Tibial nerve (tissue), 4 donors: ENCODE results near the gene KCNQ1. TPM values are rescaled to one million over a fixed set of nuclear protein-coding genes. Genes with fewer than 3 reads are reported as not detected.
"Not testable (repeated sequence)": the region's sequence is repeated elsewhere in the genome, so short reads cannot be mapped to it uniquely, and the experiment has no call there.

Experiments used
- DNase-seq, 2 donors: peaks; one replicate each; pipeline ENCODE4 v3.0.0-alpha.2; 2019; ENCODE audit warnings: low spot score in 2 of 2
- H3K27ac ChIP-seq, 4 donors: fragments of 200-600 bp; sonication (generic) in 3 of 4; one replicate each; pipeline ENCODE4 v1.5.1; 2017 to 2019; ENCODE audit warnings: mild to moderate bottlenecking in 1 of 4
- H3K27me3 ChIP-seq, 2 donors: fragments of 200-600 bp; sonication (generic) in 1 of 2; one replicate each; pipeline versions ENCODE4 v1.5.1 to v1.6.0; 2017 to 2019
- H3K36me3 ChIP-seq, 3 donors: fragments of 200-600 bp; sonication (generic); one replicate each; pipeline ENCODE4 v1.5.1; 2018 to 2019
- H3K4me1 ChIP-seq, 4 donors: fragments of 200-600 bp; sonication (generic) in 3 of 4; one replicate each; pipeline ENCODE4 v1.5.1; 2017 to 2019
- H3K4me3 ChIP-seq, 4 donors: fragments of 200-600 bp; sonication (generic) in 3 of 4; one replicate each; pipeline ENCODE4 v1.5.1; 2017 to 2019; ENCODE audit warnings: mild to moderate bottlenecking in 1 of 4, moderate library complexity in 1 of 4
- H3K9me3 ChIP-seq, 4 donors: fragments of 200-600 bp; sonication (generic) in 3 of 4; one replicate each; pipeline ENCODE4 v1.5.1; 2017 to 2019
- EP300 ChIP-seq, 2 donors: sonication (generic); formaldehyde crosslinking; IDR thresholded peaks; one replicate each; pipeline ENCODE4 v1.6.1; 2017; ENCODE audit warnings: antibody characterized with exemption in 2 of 2, mild to moderate bottlenecking in 1 of 2
- POLR2A ChIP-seq, 2 donors: fragments of 450-650 bp; IDR thresholded peaks; one replicate each; pipeline ENCODE4 v1.6.1; 2017; ENCODE audit warnings: antibody characterized with exemption in 2 of 2, mild to moderate bottlenecking in 2 of 2, moderate library complexity in 2 of 2
- WGBS, 2 donors: methylation state at CpG; one replicate each; pipeline ENCODE4 v1.1.5; 2018; 5-methylcytosine and 5-hydroxymethylcytosine counted together
- total RNA-seq, 4 donors: library from RNA; depleted of rRNA; stranded (reverse); fragments of >200 nt; gene quantifications; one replicate each; pipeline ENCODE4 v1.1.0, GENCODE V29; 2016
- TF ChIP-seq, protein P1 (sequence below), 5 experiments: fragments of 200-600 bp in 3 of 5; fragments of 450-650 bp in 2 of 5; sonication (generic) in 3 of 5; IDR thresholded peaks; one replicate each; pipeline ENCODE4 v1.5.1; 2016 to 2019; ENCODE audit warnings: antibody characterized with exemption in 5 of 5, mild to moderate bottlenecking in 3 of 5, moderate library complexity in 2 of 5

KCNQ1 gene
- total RNA-seq, 4 donors from 2014 or later: 3.5 to 11.4 (median 7.5) TPM

DNA sequence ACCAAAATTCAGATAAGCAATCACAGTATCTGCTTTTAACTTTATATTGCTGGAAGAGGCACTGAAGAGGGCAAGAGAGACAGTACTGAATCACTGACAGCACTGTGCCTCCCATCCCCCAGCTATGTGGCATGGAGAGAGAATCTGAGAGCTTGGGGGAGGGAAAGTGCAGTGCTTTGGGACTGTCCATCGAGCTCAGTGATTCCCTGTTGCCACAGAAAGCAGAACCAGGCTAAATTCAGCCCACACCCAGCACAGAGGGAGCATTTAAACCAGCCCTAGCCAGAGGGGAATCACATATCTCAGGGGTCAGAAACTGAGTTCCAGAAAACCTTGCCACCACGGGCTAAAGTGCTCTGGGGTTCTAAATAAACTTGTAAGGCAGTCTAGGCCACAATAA is 44.3 kb downstream of the KCNQ1 start:
- TF ChIP-seq POLR2A (IDR thresholded peaks at IDR 0.05): no peak
- TF ChIP-seq EP300 (IDR thresholded peaks at IDR 0.05): no peak
- peaks cover 0 to 57% (median 6%) of the 10 kb centered on the region in 4 donors for H3K9me3 ChIP-seq
- no peaks in the 10 kb centered on the region for H3K4me1 ChIP-seq
- no peak overlapping the region for H3K27ac ChIP-seq
- H3K27me3 ChIP-seq: no peaks in the 10 kb centered on the region
- 33% methylated on average over 2 of the region's 2 CpGs for WGBS, 2 donors
- H3K36me3 ChIP-seq: no peaks in the 10 kb centered on the region
- H3K4me3 ChIP-seq: no peak overlapping the region
- no peak for DNase-seq

DNA sequence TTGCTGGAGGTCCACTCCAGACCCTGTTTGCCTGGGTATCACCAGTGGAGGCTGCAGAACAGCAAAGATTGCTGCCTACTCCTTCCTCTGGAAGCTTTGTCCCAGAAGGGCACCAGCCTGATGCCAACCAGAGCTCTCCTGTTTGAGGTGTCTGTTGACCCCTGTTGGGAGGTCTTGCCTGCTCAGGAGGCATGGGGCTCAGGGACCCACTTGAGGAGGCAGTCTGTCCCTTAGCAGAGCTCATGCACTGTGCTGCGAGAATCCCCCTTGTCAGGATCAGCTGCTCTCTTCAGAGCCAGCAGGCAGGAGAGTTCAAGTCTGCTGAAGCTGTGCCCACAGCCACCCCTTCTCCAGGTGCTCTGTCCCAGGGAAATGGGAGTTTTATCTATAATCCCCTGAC is 53.1 kb downstream of the KCNQ1 start:
- DNase-seq, H3K4me3 ChIP-seq, H3K4me1 ChIP-seq, H3K36me3 ChIP-seq, H3K27ac ChIP-seq, H3K27me3 ChIP-seq: not testable (repeated sequence)
- peaks cover 0 to 64% (median 1%) of the 10 kb centered on the region in 4 donors for H3K9me3 ChIP-seq
- 83 to 89% methylated on average over 1 of the region's 1 CpG for WGBS, 2 donors

DNA sequence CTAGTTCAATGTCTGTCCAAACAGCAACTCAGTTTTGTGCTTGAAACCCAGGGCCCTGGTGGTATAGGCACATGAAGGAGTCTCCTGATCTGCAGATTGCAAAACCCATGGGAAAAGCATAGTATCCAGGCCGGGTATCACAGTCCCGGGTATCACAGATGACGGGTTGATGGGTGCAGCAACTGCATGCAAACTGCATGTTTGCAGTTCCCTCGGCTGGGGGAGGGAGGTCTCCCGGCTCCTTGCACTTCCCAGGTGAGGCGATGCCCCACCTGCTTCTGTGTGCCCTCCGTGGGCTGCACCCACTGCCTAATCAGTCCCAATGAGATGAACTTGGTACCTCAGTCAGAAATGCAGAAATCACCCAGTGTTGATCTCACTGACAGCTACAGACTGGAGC is 53.9 kb downstream of the KCNQ1 start:
- Histone ChIP-seq H3K4me1 (no peaks in the 10 kb centered on the region), H3K4me3 (no peak overlapping the region), H3K36me3 (no peaks in the 10 kb centered on the region), H3K27ac (no peak overlapping the region), H3K27me3 (no peaks in the 10 kb centered on the region), H3K9me3 (peaks cover 0 to 59% (median 1%) of the 10 kb centered on the region in 4 donors)
- WGBS, 2 donors: 86 to 94% methylated on average over 6 to 7 of the region's 7 CpGs
- TF ChIP-seq EP300 (IDR thresholded peaks at IDR 0.05) (no peak), POLR2A (IDR thresholded peaks at IDR 0.05) (no peak)
- TF ChIP-seq, protein P1, sequence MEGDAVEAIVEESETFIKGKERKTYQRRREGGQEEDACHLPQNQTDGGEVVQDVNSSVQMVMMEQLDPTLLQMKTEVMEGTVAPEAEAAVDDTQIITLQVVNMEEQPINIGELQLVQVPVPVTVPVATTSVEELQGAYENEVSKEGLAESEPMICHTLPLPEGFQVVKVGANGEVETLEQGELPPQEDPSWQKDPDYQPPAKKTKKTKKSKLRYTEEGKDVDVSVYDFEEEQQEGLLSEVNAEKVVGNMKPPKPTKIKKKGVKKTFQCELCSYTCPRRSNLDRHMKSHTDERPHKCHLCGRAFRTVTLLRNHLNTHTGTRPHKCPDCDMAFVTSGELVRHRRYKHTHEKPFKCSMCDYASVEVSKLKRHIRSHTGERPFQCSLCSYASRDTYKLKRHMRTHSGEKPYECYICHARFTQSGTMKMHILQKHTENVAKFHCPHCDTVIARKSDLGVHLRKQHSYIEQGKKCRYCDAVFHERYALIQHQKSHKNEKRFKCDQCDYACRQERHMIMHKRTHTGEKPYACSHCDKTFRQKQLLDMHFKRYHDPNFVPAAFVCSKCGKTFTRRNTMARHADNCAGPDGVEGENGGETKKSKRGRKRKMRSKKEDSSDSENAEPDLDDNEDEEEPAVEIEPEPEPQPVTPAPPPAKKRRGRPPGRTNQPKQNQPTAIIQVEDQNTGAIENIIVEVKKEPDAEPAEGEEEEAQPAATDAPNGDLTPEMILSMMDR (IDR thresholded peaks at IDR 0.05): no peak
- DNase-seq: no peak

DNA sequence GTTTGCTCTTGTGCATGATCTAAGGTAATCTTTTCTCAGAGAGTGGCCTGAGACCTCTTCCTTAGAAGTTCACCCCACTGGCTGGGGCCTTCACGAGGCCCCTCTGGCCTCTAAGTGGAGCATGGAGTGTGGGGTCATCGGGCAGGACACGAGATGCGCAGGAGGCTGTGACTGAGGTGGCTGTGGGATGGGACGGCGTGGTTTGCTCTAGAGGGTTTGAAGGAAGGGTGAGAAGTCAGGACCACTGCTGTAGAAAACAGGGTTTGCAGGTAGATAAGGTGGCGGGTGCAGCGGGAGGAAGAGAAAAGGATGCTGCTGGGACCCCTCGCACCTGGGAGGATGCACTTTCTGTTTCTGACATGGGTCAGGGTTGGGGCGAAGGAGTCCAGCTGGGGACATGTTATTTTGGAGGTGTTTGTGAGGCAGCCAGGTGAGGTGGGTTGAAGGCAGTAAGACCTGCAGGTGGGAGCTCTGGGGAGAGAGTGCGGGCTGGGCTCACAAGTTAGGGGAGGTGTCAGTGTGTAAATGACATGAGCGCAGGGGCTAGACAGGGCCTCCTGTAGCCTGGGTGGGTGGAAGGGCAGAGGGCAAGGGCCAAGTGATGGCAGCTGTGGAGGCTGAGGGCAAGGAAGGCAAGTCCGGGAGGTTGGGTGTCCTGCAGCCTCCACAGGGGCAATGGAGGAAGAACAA is 62.5 kb downstream of the KCNQ1 start:
- Histone ChIP-seq H3K27ac (no peak overlapping the region), H3K4me1 (peaks cover 0 to 15% (median 0%) of the 10 kb centered on the region in 4 donors), H3K9me3 (peaks cover 0 to 9% (median 0%) of the 10 kb centered on the region in 4 donors), H3K4me3 (no peak overlapping the region), H3K36me3 (no peaks in the 10 kb centered on the region), H3K27me3 (peaks cover 0 to 8% of the 10 kb centered on the region in 2 donors)
- 87 to 88% methylated on average over 12 of the region's 13 CpGs for WGBS, 2 donors
- peak in 1 of 2 donors; percentile 9 for DNase-seq
- TF ChIP-seq POLR2A (IDR thresholded peaks at IDR 0.05): no peak

DNA sequence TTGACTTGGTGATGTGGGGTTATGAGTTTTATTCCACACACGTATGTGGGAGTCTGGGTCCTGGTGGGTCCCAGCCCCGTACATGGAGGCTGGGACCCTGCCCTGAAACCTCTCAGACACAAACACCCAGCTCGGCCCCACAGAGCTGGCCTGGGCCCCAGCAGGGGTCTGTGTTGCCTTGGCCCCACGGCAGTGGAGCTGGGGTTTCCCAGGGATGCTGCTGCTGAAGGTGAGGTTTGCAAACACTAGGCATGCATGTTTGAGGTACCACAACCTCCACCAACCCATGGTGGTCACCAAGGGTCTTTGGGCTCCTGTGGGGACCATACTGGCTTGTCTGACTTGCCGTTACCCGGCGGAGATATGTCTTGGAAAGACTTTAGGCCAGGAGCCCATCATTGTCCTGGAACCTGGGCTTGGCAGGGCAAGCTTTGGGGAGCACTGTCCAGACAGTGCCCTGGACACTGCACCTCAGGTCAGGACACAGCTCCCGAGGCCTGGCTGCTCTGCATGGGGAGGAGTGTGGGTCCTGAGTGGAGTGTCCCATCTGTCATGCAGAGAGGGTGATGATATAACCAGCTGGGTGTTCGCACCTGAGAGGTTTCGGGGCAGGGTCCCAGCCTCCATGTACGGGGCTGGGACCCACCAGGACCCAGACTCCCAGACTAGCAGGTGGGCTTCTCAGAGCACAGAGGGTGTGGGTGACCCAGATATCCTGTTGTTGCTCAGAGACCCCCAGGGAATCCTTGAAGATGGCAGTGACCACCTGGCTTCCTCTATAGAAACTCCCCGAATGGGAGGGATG is 63.3 kb downstream of the KCNQ1 start:
- peak in 1 of 2 donors; percentile 7 for DNase-seq
- Histone ChIP-seq H3K27ac (no peak overlapping the region), H3K9me3 (peaks cover 0 to under 1% (median 0%) of the 10 kb centered on the region in 4 donors), H3K4me3 (no peak overlapping the region), H3K36me3 (no peaks in the 10 kb centered on the region), H3K27me3 (peaks cover 0 to 8% of the 10 kb centered on the region in 2 donors), H3K4me1 (peaks cover 0 to 15% (median 0%) of the 10 kb centered on the region in 4 donors)
- WGBS, 2 donors: 78 to 80% methylated on average over 8 to 12 of the region's 12 CpGs
- TF ChIP-seq EP300 (IDR thresholded peaks at IDR 0.05) (no peak), POLR2A (IDR thresholded peaks at IDR 0.05) (no peak)
- TF ChIP-seq, protein P1 (IDR thresholded peaks at IDR 0.05): no peak

DNA sequence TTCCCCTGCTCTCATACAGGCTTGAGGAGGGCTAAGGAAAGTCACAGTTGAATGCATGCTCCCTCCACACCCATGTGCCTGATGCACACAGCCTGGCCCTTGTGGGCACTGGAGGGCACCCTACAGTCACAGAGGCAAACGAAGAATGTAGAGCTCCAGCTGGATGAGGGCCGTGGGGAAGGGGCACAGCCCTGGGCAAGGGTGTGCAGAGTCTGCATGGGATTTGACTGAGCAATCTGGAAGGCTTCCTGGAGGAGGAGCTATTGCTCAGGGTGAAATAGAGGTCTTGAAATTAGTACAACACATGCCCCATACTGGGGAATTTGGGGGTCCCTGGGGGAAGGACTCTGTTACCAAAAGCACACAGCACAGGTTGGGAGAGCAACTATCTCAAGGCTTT is 64.0 kb downstream of the KCNQ1 start:
- H3K9me3 ChIP-seq: no peaks in the 10 kb centered on the region
- no peak overlapping the region for H3K4me3 ChIP-seq
- no peak overlapping the region for H3K27ac ChIP-seq
- no peak for DNase-seq
- WGBS, 2 donors: 45 to 48% methylated on average over 2 of the region's 2 CpGs
- H3K27me3 ChIP-seq: peaks cover 0 to 8% of the 10 kb centered on the region in 2 donors
- TF ChIP-seq EP300 (IDR thresholded peaks at IDR 0.05) (no peak), POLR2A (IDR thresholded peaks at IDR 0.05) (no peak)
- TF ChIP-seq, protein P1 (IDR thresholded peaks at IDR 0.05): no peak
- H3K4me1 ChIP-seq: peaks cover 0 to 15% (median 0%) of the 10 kb centered on the region in 4 donors
- no peaks in the 10 kb centered on the region for H3K36me3 ChIP-seq
